ENCODE results near the gene TMEM81.

DNA sequence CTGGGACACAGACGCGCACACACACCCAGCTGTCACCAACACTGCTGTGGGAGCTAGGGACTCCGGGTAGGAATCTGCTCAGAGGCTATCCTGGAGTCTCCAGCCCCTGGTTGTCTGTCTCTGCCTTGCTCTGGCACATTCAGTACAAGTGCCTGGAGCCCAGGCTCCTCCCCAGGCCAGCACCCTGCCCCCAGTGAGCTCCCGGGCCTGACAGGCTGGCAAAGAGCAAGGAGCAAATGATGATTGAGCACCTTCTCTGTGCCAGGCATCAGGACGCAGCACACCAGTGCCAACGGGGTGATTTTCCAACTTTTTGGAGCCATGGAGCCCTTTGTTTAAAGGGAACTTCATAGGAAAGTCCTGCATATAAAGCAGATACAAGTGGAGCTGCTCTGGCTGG, 34.8 kb downstream of the TMEM81 start:
- TF ChIP-seq CTCF (IDR thresholded peaks at IDR 0.05; ENCODE audit: low read depth, low read length, missing input control) (no peak), ATF3 (IDR thresholded peaks at IDR 0.05) (no peak), TAF1 (conservative IDR thresholded peaks at IDR 0.05) (no peak), MAX (IDR thresholded peaks at IDR 0.05) (no peak)
- TF ChIP-seq, protein P1, sequence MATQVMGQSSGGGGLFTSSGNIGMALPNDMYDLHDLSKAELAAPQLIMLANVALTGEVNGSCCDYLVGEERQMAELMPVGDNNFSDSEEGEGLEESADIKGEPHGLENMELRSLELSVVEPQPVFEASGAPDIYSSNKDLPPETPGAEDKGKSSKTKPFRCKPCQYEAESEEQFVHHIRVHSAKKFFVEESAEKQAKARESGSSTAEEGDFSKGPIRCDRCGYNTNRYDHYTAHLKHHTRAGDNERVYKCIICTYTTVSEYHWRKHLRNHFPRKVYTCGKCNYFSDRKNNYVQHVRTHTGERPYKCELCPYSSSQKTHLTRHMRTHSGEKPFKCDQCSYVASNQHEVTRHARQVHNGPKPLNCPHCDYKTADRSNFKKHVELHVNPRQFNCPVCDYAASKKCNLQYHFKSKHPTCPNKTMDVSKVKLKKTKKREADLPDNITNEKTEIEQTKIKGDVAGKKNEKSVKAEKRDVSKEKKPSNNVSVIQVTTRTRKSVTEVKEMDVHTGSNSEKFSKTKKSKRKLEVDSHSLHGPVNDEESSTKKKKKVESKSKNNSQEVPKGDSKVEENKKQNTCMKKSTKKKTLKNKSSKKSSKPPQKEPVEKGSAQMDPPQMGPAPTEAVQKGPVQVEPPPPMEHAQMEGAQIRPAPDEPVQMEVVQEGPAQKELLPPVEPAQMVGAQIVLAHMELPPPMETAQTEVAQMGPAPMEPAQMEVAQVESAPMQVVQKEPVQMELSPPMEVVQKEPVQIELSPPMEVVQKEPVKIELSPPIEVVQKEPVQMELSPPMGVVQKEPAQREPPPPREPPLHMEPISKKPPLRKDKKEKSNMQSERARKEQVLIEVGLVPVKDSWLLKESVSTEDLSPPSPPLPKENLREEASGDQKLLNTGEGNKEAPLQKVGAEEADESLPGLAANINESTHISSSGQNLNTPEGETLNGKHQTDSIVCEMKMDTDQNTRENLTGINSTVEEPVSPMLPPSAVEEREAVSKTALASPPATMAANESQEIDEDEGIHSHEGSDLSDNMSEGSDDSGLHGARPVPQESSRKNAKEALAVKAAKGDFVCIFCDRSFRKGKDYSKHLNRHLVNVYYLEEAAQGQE (IDR thresholded peaks at IDR 0.05), result no peak
